Upper lobe of left lung (tissue), 6 donors: ENCODE data around the gene SLC45A3. TPM values are rescaled to one million over a fixed set of nuclear protein-coding genes. Genes with fewer than 3 reads are reported as not detected.

Experiments used
- ATAC-seq, 2 donors: fragments of 200-7000 bp; cut with Tn5 transposase; one replicate each; pipeline ENCODE4 v1.9.1; 2022; ENCODE audit warnings: mild to moderate bottlenecking in 2 of 2, moderate library complexity in 2 of 2; ENCODE audit not compliant: low FRiP score in 2 of 2
- DNase-seq, 2 donors: peaks; one replicate each; pipeline ENCODE4 v3.0.0-alpha.2; 2019 to 2020
- H3K27ac ChIP-seq, 4 donors: fragments of 200-600 bp; sonication (generic); one replicate each; pipeline ENCODE4 v1.5.1; 2016 to 2019
- H3K27me3 ChIP-seq, 4 donors: fragments of 200-600 bp; sonication (generic); one replicate each; pipeline ENCODE4 v1.5.1; 2017 to 2019
- H3K36me3 ChIP-seq, 4 donors: fragments of 200-600 bp; sonication (generic); one replicate each; pipeline ENCODE4 v1.5.1; 2016 to 2019
- H3K4me1 ChIP-seq, 4 donors: fragments of 200-600 bp; sonication (generic); one replicate each; pipeline ENCODE4 v1.5.1; 2018 to 2019
- H3K4me3 ChIP-seq, 4 donors: fragments of 200-600 bp; sonication (generic); one replicate each; pipeline ENCODE4 v1.5.1; 2017 to 2019; ENCODE audit warnings: mild to moderate bottlenecking in 2 of 4, moderate library complexity in 1 of 4
- H3K9me3 ChIP-seq, 4 donors: fragments of 200-600 bp; sonication (generic); one replicate each; pipeline ENCODE4 v1.5.1; 2018 to 2019
- CTCF ChIP-seq, 6 experiments: fragments of 450-650 bp in 4 of 6; fragments of 200-600 bp in 2 of 6; sonication (generic) in 2 of 6; IDR thresholded peaks; one replicate each; pipeline ENCODE4 v1.5.1; 2016 to 2019; ENCODE audit warnings: antibody characterized with exemption in 6 of 6
- EP300 ChIP-seq, 4 donors: sonication (generic); formaldehyde crosslinking; IDR thresholded peaks; one replicate each; pipeline ENCODE4 v1.5.1; 2017; ENCODE audit warnings: antibody characterized with exemption in 4 of 4, control low read depth in 2 of 4
- POLR2A ChIP-seq, 4 donors: fragments of 450-650 bp; IDR thresholded peaks; one replicate each; pipeline ENCODE4 v1.5.1; 2016 to 2017; ENCODE audit warnings: antibody characterized with exemption in 4 of 4, mild to moderate bottlenecking in 2 of 4
- POLR2AphosphoS5 ChIP-seq, 2 donors: sonication (generic); formaldehyde crosslinking; IDR thresholded peaks; one replicate each; pipeline ENCODE4 v1.5.1; 2017; ENCODE audit warnings: antibody characterized with exemption in 2 of 2
- WGBS, 2 donors: methylation state at CpG; one replicate each; pipeline ENCODE4 v1.1.5; 2017 to 2018; 5-methylcytosine and 5-hydroxymethylcytosine counted together
- total RNA-seq, 6 donors: library from RNA; depleted of rRNA in 4 of 6; stranded (reverse); fragments of >200 nt in 4 of 6; gene quantifications; one replicate each; pipeline versions ENCODE4 v1.1.0 to v1.2.1, GENCODE V29; 2016 to 2021
- donor health status: DM: no; HTN: no; CAD: no; lungs with moderate emphysema.
- donor health status: DM: no; HTN: yes; CAD: no; lungs with severe emphysema.

SLC45A3 gene
- total RNA-seq, 6 donors from 2014 or later: 2.1 to 9.9 (median 4.1) TPM

GRCh38 chr1:205662791-205663190 is 17.5 kb downstream of the SLC45A3 start:
- ATAC-seq: no peak
- WGBS, 2 donors: 94 to 98% methylated on average over 9 to 24 of the region's 24 CpGs
- DNase-seq: peak in 1 of 2 donors; percentile 75

GRCh38 chr1:205662135-205662738 is 18.1 kb downstream of the SLC45A3 start:
- ATAC-seq (no peak), DNase-seq (no peak)
- no peaks in the 10 kb centered on the region for H3K9me3 ChIP-seq
- H3K27ac ChIP-seq: no peak overlapping the region
- WGBS, 2 donors: 81 to 84% methylated on average over 10 to 15 of the region's 15 CpGs
- peaks cover 0 to 26% (median 1%) of the 10 kb centered on the region in 4 donors for H3K4me1 ChIP-seq
- no peaks in the 10 kb centered on the region for H3K27me3 ChIP-seq
- H3K4me3 ChIP-seq: no peak overlapping the region
- no peaks in the 10 kb centered on the region for H3K36me3 ChIP-seq
- TF ChIP-seq POLR2AphosphoS5 (IDR thresholded peaks at IDR 0.05): no peak
- TF ChIP-seq EP300 (IDR thresholded peaks at IDR 0.05): no peak
- TF ChIP-seq POLR2A (IDR thresholded peaks at IDR 0.05): no peak

More at GRCh38 chr1:205662791-205663190, 17.5 kb downstream of the SLC45A3 start:
- Histone ChIP-seq H3K4me3 (no peak overlapping the region), H3K36me3 (no peaks in the 10 kb centered on the region), H3K4me1 (peaks cover 0 to 23% (median 1%) of the 10 kb centered on the region in 4 donors), H3K27me3 (no peaks in the 10 kb centered on the region), H3K27ac (no peak overlapping the region), H3K9me3 (no peaks in the 10 kb centered on the region)
- no peak for TF ChIP-seq POLR2AphosphoS5 (IDR thresholded peaks at IDR 0.05)
- TF ChIP-seq POLR2A (IDR thresholded peaks at IDR 0.05): no peak
- TF ChIP-seq EP300 (IDR thresholded peaks at IDR 0.05): no peak
- TF ChIP-seq CTCF (IDR thresholded peaks at IDR 0.05): no peak

GRCh38 chr1:205661429-205662134 is 18.7 kb downstream of the SLC45A3 start:
- DNase-seq: peak in 1 of 2 donors; percentile 60
- Histone ChIP-seq H3K4me3 (no peak overlapping the region), H3K4me1 (peaks cover 0 to 27% (median 1%) of the 10 kb centered on the region in 4 donors), H3K27me3 (no peaks in the 10 kb centered on the region), H3K36me3 (no peaks in the 10 kb centered on the region), H3K27ac (no peak overlapping the region), H3K9me3 (no peaks in the 10 kb centered on the region)
- no peak for ATAC-seq
- 79 to 83% methylated on average over 8 to 13 of the region's 16 CpGs for WGBS, 2 donors
- no peak for TF ChIP-seq CTCF (IDR thresholded peaks at IDR 0.05)

- TF ChIP-seq EP300 (IDR thresholded peaks at IDR 0.05): no peak
- 61 to 79% methylated on average over 4 to 8 of the region's 8 CpGs for WGBS, 2 donors
- H3K9me3 ChIP-seq: no peaks in the 10 kb centered on the region
- H3K4me1 ChIP-seq: peaks cover 0 to 23% (median 1%) of the 10 kb centered on the region in 4 donors
- ATAC-seq (no peak), DNase-seq (no peak)
- H3K27ac ChIP-seq: no peak overlapping the region
- H3K4me3 ChIP-seq: no peak overlapping the region
- no peaks in the 10 kb centered on the region for H3K27me3 ChIP-seq
- no peaks in the 10 kb centered on the region for H3K36me3 ChIP-seq
These were observed 19.9 kb downstream of the SLC45A3 start for GRCh38 chr1:205660361-205660760.

GRCh38 chr1:205658943-205659581 is 21.2 kb downstream of the SLC45A3 start:
- H3K27ac ChIP-seq: no peak overlapping the region
- ATAC-seq: peak; percentile 83 to 85
- WGBS, 2 donors: 17 to 52% methylated on average over 7 to 20 of the region's 20 CpGs
- TF ChIP-seq POLR2AphosphoS5 (IDR thresholded peaks at IDR 0.05): no peak
- TF ChIP-seq CTCF (IDR thresholded peaks at IDR 0.05): peak; percentile 79 to 94 (median 88)
- H3K4me3 ChIP-seq: no peak overlapping the region
- H3K36me3 ChIP-seq: no peaks in the 10 kb centered on the region
- H3K4me1 ChIP-seq: peaks cover 0 to 11% (median 1%) of the 10 kb centered on the region in 4 donors
- peak; percentile 79 to 90 for DNase-seq
- no peaks in the 10 kb centered on the region for H3K9me3 ChIP-seq
- no peaks in the 10 kb centered on the region for H3K27me3 ChIP-seq
